OCI-LY7 (cell line): Measurements from ENCODE around the gene CMKLR1.

Source experiments
- CTCF ChIP-seq: fragments of 200-600 bp; sonication (generic); conservative IDR thresholded peaks from 2 replicates; pipeline ENCODE4 v1.5.1; 2014; ENCODE audit warnings: mild to moderate bottlenecking, antibody characterized with exemption, low read length, moderate library complexity, mixed read lengths
- EZH2phosphoT487 ChIP-seq: fragments of 200-600 bp; sonication (generic); IDR thresholded peaks from 2 replicates; pipeline ENCODE4 v1.6.1; 2018; ENCODE audit warnings: low read depth, borderline replicate concordance, mild to moderate bottlenecking, mixed run types, antibody characterized with exemption, low read length, moderate library complexity, mixed read lengths

- TF ChIP-seq CTCF (no peak), EZH2phosphoT487 (no peak)
Measured at GRCh38 chr12:108380382-108380781, 41.3 kb upstream of the CMKLR1 start.
